ENCODE measurements around the gene ENPP7. TPM values are rescaled to one million over a fixed set of nuclear protein-coding genes. Genes with fewer than 3 reads are reported as not detected.
"Not testable (repeated sequence)": the region's sequence is repeated elsewhere in the genome, so short reads cannot be mapped to it uniquely, and the experiment has no call there.

The ENPP7 gene
- total RNA-seq, 1 donor from 2014 or later = not detected

DNA sequence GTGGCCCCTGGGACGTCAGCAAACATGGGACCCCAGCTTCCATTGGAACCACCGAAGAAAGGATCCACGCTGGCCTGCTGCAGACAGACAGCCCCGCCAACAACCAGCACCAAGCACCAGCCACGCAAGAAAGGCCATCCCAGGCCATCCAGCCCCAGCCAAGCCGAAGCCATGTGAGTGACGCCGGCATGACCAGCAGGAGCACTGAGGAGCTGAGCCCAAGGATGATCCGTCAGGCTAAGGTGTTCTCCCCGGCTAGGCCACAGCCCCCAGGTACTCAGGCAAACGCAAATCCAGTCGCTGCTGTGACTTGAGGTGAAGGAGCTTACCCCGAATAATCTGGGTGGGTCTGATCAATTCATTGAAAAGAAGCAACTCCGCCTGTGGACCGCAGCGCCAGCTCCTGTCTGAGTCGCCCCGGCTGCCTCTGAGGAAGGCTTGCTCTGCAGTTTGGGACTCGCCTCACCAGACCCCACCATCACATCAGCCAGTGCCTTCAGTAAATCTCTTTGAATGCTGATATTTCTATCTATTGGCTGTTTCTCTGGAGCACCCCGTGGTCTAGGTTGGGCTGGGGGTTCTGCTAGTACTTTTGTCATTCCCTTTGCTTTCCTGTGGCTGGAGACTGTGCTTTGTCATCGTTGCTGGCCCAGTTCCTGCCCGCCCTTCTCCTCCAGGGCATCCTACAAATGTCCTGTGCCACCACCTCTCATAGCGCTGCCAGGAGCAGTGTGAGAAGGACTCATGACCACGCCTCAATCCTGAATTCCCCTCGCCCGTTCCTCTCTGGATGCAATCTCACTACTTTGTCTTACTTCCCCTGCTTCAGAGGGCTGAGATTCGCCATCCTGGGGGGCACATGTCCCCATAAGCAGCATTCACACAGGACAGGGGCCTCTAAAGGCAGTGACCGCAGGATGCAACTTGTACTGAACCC lies 39.1 kb downstream of the ENPP7 start:
- intact Hi-C loops (cut with DNase I) = no loop called here
- DNase-seq (ENCODE audit: low spot score) = no peak
- ATAC-seq = no peak

DNA sequence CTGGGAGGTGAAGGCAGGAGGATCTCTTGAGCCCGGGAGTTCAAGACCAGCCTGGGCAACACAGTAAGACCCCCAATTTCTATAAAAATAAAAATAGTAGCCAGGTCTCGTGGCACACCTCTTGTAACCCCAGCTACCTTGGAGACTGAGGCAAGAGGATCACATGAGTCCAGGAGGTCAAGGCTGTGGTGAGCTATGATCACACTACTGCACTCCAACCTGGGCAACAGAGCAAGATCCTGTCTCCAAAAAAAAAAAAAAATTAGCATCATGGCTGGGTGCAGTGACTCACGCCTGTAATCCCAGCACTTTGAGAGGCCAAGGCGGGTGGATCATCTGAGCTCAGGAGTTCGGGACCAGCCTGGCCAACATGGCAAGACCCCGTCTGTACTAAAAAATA lies 40.5 kb downstream of the ENPP7 start:
- ATAC-seq (no peak), DNase-seq (ENCODE audit: low spot score) (no peak)
- intact Hi-C loops (cut with DNase I) = no loop called here

DNA sequence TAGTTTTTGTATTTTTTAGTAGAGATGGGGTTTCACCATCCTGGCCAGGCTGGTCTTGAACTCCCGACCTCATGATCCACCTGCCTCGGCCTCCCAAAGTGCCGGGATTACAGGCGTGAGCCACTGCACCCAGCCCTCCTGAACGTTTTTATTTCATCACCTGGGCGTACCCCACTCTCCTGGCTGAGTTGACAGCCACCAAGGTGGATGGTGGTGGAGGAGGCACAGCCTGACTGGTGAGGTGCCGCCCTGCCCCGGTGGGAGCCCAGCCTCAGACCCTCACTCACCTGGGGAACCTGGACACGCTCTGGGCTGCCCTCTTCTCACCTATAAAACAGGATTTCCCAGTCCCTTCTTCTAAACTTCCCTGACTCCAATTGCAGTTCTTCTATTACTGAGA lies 42.0 kb downstream of the ENPP7 start:
- DNase-seq (ENCODE audit: low spot score); intact Hi-C loops (cut with DNase I); ATAC-seq: not testable (repeated sequence)

DNA sequence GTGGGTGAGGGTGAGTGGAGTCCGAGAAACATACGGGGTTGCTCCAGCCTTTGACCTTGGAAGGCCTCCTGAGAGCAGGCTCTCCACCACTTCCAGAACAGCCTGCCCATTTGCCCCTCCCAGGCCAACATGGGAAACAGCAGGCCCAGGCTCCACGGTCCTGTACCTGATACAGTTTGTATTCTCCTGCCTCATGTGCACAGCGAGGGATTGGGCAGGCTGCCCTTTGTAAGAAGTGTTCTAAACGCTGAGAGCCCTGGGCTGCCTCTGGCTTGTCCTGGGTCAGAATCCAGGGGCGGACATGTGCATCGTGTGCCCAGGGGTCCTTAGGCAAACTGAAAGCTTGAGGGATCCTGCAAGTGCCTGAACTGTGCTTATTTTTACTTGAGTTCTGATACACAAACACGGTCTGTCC lies 43.8 kb downstream of the ENPP7 start:
- intact Hi-C loops (cut with DNase I) = no loop called here
- DNase-seq (ENCODE audit: low spot score) = no peak
- no peak for ATAC-seq

DNA sequence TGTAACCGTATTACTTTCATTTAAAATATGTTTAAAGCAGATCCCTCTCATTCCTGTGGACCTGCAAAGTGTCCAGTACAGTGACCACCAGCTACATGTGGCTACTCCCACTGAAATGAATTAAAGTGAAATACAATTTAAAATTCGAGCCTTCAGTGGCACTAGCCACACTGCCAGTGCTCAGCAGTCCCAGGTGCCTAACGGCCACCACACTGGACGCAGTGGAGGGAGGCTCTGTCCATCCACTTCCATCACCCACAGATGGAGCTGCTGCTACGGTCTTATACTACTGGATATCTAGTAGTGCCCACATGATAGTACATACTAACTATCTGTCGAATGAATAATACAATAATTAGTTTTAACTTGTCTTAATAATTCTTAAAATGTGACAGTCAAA lies 44.9 kb downstream of the ENPP7 start:
- intact Hi-C loops (cut with DNase I) = no loop called here
- ATAC-seq (no peak), DNase-seq (ENCODE audit: low spot score) (no peak)

DNA sequence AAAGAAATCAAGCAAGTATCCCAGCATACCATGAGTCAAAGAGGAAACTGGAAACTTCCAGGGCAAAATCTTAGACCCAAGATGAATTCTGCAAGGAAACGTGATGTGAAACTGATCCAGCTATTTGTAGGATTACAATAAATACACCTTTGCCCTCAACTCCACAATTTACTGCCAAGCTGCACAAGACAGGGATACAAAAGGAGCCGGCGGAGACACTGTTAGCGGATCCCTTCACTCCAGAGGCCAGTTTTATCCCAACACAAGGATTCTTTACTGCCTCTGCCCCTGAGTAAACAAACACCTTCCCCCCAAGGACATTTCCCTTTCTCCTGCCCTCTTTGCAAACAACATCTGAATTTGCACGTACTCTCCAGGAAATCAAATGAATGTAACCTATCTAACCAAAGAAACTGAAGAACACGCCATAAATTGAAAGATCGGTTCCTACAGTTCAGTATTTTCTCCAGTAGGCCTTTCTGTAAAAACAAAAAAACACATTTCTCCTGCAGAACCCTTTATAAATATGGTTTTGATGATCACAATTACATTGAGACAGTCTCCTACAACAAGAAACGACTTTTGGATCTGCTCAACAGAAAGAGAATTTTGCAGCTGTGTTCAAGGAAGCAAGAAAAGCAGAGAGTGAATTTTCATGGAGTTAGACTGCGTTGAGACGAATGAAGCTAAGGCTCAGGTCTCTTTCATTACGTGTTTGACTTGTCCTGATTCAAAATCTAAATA lies 45.8 kb downstream of the ENPP7 start:
- DNase-seq (ENCODE audit: low spot score) = no peak
- intact Hi-C loops (cut with DNase I) = no loop called here
- no peak for ATAC-seq

DNA sequence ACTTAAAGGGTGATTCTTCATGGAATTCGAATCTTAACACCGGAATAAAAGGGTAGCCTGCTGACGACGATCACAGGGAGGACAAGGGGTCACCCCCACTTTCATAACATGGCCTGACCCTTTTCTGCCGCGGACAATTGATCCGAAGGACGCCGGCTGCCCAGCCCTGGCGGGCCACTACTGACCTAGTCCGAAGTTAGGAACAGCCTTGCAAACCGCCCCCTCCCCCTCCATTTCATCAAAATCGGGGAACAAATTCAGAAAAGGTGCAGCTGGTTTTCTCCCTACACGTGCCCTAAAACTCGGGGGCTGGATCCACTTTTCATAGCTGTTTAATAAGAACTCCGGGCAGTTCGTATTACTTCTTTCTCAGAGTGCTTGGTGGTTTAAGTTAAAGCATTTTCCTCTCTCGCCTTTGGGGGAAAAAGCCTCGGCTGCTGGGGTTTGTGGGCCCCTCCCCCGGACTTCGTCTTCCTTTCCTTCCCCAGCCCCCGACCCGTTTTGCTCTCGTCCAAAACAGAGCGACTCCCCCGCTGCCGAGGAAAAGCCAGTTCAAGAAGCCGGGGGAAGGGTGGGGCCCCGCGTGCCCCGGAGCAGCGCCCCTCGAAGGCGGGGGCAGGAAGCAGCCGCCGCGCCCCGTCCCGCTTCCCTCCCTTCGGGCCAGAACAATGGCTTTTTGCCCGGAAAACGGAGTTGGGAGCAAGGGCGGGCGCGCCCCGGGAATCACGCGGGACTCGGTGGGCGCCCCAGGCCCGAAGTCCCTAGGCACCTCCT lies 46.6 kb downstream of the ENPP7 start:
- peak; percentile 81 for DNase-seq (ENCODE audit: low spot score)
- peak; percentile 71 for ATAC-seq
- intact Hi-C loops (cut with DNase I) = no loop called here

DNA sequence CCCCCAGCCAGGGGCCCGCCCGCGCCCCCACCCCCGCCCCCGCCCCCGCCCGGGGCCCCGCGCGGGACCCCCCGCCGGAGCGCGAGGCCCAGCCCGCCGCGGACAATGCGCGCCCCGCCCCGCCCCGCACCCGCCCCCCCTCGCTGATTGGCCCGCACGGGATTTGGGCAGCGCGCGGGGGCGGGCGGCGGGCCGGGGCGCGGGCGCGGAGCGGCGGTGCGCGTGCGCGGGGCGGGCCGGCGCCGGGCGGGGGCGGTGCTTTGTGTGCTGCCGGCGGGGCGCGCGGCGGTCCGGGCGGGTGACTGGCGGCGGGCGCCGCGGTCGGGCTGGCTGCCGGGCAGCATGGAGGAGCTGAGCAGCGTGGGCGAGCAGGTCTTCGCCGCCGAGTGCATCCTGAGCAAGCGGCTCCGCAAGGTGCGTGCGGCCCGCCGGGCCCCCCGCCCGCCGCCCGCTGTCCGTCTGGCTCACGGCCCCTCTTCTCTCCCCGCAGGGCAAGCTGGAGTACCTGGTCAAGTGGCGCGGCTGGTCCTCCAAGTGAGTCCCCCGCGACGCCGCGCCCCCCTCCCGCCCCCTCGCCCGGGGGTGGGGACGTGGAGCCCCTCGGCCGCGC lies 47.3 kb downstream of the ENPP7 start, which contains the start of gene CBX2:
Gene CBX2, plus strand, starts transcription at position 255 of the 610 bp plus-strand sequence. Its CDS starts 88 bp downstream, at position 343.
- ATAC-seq = peak; percentile 64
- intact Hi-C loops (cut with DNase I) = no loop called here
- peak; percentile 89 for DNase-seq (ENCODE audit: low spot score)

DNA sequence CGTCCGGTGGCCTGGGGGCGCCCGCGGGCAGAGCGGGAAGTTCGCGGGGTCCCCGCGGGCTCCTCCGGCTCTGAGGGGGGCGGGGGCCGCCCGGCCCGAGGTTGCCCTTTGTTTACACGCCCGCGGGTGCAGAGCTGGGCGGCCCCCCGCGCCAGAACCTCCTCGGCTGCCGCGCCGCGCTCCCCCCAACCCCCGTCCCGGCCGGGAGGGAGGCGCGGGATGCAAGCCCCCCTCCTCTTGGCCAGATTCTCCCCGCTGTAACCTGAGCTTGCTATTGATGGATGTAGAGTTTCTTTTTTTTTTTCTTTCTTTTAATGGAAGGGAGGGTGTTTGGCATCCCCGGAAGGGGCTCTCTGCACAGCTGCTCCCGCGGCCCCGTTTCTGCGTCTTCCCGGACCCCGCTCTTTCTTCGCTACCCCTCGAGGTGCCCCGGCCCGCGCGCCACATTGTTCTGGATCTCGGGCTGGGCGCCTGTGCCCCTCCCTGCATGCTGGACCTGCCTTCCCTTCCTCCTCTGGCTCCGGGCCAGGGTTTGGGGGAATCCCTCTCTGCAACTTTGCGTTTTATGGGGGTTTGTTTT lies 47.9 kb downstream of the ENPP7 start:
- DNase-seq (ENCODE audit: low spot score) (no peak), ATAC-seq (peak; percentile 4)
- intact Hi-C loops (cut with DNase I) = no loop called here

DNA sequence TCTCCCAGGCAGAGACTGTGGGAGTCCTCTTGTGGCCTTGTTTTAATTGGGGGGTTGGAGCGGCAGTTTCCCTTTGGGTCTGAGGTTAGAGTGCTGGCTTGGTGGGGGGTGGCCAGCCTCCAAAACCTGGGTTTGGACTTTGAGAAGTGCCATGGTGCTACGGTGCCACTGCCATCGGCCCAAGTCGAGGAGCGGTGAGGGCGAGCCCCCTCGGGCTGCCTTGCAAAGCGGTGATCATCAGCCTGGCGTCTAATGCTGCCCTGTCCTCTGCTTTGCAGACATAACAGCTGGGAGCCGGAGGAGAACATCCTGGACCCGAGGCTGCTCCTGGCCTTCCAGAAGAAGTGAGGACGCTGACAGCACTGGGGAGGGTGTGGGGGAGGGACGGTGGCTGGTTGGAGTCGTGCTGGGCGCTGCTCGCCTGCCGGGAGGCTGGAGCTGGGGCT lies 48.4 kb downstream of the ENPP7 start:
- DNase-seq (ENCODE audit: low spot score) (no peak), ATAC-seq (peak; percentile 8)
- intact Hi-C loops (cut with DNase I) = no loop called here

DNA sequence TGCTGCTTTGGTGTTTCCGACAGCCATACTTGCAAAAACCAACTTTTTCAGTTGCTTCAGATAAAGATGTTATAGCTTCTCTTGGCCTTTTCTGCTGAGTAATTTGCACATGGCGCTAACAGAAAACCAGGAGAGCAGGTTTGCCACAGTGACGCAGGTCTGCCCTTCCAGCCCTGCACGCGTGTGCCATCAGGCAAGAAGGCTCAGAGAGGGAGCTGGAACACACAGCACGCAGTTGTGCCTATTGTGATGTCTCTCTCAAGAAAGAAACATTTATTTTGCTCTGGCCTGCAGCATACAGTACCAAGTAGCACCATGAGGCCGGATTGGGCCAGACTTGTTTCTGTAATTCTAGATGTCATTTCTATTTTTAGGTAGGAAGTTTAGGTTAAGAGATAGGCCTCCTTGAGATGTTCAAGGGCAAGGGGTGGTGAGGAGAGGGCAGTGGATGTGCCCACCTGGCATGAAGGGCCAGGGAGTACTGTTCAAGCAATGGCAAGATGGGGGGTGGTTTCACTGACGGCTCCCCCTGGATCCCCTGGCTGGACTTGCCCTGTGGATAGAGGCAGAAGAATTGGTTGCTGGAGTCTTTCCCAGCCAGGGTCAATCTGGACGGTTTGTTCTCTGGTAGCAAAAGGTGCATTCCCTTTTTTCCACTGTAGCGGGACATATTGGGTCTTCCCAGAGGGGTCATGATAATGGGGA lies 49.1 kb downstream of the ENPP7 start:
- ATAC-seq = no peak
- intact Hi-C loops (cut with DNase I) = loop anchor here (10.0 kb wide), 1 partner anchor 135 kb away; no protein-coding TSS in a partner anchor

DNA sequence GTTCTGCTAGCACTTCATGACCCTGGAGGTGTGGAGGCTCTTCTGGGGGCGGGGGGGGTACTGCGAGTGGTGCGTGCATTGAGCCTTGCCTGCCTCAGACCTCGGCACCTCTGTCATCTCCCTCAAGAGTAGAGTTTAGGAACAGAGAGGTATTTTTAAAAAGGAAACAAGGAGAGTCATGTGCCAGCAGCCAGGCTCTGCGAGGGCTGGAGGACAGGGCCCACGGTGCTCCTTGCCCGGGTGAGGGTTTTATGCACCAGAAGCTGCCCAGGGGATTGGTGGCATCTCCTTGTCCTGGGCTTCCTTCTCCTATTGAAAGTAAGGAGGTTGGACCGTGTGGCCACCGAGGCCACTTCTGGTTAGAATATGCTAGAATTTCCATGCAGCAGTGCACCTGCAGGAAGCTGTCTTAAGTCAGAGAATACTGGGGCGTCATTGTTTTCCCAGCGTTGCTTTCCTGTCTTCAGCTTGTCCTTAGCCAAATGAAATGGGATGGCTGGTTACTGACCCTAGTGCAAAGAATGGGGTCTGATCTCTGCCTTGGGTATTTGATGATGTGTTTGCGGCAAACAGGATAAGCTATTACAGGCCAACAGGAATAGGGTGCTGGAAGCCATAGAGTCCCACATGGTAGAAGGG lies 50.4 kb downstream of the ENPP7 start:
- no peak for DNase-seq (ENCODE audit: low spot score)
- intact Hi-C loops (cut with DNase I) = loop anchor here (10.0 kb wide), 1 partner anchor 134 kb away; no protein-coding TSS in a partner anchor
- ATAC-seq = no peak

More for the DNA sequence above, 49.1 kb downstream of the ENPP7 start:
- DNase-seq (ENCODE audit: low spot score) = no peak

DNA sequence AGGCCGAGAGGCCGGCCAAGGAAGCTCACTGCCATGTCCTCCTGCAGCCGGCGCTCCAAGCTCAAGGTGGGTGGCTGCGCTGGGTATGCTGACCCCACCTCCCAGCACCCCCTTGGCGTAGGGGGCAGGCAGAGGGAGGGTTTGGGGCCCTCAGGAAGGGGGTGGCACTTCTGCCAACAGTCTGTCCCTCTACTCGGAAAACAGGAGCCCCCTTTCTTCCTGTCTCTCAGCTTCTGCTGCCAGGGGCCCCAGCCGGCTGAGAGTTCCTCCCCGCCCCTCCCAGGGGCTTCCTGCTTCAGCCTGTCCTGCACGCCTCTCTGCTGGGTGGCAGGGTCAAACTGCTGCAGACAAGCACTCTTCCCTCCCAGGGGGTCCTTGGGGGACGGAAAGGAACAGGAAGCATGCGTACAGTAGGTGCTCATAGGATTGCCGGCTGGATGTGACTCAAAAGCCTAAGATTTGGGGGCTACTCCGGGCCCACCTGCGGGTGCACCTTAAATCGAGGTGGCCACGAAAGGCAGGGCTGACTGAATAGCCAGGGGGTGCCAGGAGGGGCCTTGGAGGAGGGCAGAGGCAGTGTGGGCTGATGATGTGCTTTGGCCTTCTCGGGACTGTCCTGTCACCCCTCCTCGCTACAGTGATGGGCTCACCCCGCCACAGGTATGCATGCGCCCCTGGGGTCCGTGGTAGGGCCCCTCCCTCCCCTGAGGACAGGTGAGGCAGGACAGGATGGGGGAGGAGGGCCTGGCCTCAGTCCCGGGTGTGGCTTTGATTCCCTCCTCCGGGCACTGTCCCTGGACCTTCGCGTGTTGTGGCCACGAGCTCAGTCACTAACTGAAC lies 51.2 kb downstream of the ENPP7 start:
- DNase-seq (ENCODE audit: low spot score) (no peak), ATAC-seq (no peak)
- intact Hi-C loops (cut with DNase I) = loop anchor here (10.0 kb wide), 1 partner anchor 133 kb away; no protein-coding TSS in a partner anchor

DNA sequence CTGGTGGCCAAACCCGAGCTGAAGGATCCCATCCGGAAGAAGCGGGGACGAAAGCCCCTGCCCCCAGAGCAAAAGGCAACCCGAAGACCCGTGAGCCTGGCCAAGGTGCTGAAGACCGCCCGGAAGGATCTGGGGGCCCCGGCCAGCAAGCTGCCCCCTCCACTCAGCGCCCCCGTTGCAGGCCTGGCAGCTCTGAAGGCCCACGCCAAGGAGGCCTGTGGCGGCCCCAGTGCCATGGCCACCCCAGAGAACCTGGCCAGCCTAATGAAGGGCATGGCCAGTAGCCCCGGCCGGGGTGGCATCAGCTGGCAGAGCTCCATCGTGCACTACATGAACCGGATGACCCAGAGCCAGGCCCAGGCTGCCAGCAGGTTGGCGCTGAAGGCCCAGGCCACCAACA lies 53.1 kb downstream of the ENPP7 start:
- intact Hi-C loops (cut with DNase I) = loop anchor here (10.0 kb wide), 1 partner anchor 131 kb away; no protein-coding TSS in a partner anchor
- no peak for ATAC-seq
- DNase-seq (ENCODE audit: low spot score) = no peak

DNA sequence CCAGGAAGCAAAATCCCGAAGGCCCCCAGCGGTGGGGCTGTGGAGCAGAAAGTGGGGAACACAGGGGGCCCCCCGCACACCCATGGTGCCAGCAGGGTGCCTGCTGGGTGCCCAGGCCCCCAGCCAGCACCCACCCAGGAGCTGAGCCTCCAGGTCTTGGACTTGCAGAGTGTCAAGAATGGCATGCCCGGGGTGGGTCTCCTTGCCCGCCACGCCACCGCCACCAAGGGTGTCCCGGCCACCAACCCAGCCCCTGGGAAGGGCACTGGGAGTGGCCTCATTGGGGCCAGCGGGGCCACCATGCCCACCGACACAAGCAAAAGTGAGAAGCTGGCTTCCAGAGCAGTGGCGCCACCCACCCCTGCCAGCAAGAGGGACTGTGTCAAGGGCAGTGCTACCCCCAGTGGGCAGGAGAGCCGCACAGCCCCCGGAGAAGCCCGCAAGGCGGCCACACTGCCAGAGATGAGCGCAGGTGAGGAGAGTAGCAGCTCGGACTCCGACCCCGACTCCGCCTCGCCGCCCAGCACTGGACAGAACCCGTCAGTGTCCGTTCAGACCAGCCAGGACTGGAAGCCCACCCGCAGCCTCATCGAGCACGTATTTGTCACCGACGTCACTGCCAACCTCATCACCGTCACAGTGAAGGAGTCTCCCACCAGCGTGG lies 53.7 kb downstream of the ENPP7 start:
- ATAC-seq (no peak), DNase-seq (ENCODE audit: low spot score) (no peak)
- intact Hi-C loops (cut with DNase I) = loop anchor here (10.0 kb wide), 1 partner anchor 130 kb away; no protein-coding TSS in a partner anchor
